ENCODE results near the gene FRMD4A.

GRCh38 chr10:14291296-14291695, 39.4 kb downstream of the FRMD4A start:
- TF ChIP-seq, protein P1, sequence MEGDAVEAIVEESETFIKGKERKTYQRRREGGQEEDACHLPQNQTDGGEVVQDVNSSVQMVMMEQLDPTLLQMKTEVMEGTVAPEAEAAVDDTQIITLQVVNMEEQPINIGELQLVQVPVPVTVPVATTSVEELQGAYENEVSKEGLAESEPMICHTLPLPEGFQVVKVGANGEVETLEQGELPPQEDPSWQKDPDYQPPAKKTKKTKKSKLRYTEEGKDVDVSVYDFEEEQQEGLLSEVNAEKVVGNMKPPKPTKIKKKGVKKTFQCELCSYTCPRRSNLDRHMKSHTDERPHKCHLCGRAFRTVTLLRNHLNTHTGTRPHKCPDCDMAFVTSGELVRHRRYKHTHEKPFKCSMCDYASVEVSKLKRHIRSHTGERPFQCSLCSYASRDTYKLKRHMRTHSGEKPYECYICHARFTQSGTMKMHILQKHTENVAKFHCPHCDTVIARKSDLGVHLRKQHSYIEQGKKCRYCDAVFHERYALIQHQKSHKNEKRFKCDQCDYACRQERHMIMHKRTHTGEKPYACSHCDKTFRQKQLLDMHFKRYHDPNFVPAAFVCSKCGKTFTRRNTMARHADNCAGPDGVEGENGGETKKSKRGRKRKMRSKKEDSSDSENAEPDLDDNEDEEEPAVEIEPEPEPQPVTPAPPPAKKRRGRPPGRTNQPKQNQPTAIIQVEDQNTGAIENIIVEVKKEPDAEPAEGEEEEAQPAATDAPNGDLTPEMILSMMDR (IDR thresholded peaks at IDR 0.05 in 4 of 5, conservative IDR thresholded peaks at IDR 0.05 in 1 of 5): no peak
- no peak for TF ChIP-seq POLR2A (IDR thresholded peaks at IDR 0.05)
